ENCODE data around the gene GPER1.
A peak's percentile ranks its signal among the peaks of the same experiment; 100 is the strongest.
"Not testable (repeated sequence)": the region's sequence is repeated elsewhere in the genome, so short reads cannot be mapped to it uniquely, and the experiment has no call there.

The GPER1 gene

GRCh38 chr7:1070544-1071011, 17.3 kb upstream of the GPER1 start:
- DNase-seq = no peak

DNA sequence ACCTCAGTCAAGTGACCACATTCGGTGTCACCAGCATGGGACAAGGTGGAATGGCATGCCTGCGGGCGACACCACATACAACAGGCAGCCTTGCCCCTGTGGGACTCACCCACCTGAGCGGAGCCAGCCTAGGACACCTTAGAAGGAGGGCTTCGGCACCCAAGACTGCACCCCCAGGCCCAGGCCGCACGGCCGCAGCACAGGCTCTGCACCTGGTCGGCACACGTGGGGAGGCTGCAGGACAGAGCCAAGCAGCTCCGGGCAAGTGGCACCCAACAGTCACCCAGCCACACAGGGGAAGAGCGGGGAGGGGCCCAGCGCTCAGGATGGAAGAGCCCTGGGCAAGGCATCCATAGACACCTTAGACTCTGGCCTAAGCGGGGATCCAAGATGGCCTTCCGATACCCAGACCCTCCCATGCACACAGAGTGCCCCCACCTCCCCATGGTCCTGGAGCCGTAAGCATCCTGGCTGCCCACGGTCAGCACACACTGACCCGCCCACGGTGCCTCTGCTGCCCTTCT, 16.1 kb upstream of the GPER1 start:
- no peak for DNase-seq

DNA sequence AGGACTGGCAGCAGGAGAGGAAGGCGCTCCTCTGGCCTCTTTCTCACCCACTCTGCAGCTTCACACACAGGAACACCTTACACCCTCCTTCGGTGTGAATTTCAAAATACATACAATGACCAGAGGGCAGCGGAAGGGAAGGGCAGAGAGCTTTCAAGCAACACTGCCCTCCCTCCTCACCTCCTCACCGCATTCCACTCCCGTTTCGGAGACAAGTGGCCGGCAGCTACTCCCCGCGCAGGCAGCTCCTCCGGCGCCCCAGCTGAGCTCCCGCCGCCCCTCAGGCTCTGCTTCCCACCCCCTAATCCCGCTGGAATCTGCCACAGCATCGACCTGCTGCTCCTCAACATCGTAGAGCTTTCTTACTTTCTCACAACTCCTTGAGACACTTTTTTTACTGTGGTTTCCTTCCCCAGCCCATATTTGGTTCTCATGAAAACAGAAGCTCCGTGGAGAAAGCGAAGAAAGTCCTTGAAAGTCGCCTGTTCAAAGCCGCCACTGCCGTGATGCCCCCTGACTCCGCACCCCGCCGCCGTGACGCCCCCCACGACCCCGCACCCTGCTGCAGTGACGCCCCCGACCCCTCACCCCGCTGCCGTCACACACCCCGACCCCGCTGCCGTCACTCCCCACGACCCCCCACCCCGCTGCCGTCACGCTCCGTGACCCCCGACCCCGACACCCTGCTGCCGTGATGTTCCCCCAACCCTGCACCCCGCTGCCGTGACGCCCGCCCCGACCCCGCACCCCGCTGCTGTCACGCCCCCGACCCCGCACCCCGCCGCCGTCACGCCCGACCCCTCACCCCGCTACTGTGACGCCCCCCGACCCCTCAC, 14.6 kb upstream of the GPER1 start:
- no peak for DNase-seq

- DNase-seq = not testable (repeated sequence)
These were observed 13.9 kb upstream of the GPER1 start for GRCh38 chr7:1074018-1074417.

- no peak for DNase-seq
These were observed 13.1 kb upstream of the GPER1 start for GRCh38 chr7:1074593-1075431.

DNA sequence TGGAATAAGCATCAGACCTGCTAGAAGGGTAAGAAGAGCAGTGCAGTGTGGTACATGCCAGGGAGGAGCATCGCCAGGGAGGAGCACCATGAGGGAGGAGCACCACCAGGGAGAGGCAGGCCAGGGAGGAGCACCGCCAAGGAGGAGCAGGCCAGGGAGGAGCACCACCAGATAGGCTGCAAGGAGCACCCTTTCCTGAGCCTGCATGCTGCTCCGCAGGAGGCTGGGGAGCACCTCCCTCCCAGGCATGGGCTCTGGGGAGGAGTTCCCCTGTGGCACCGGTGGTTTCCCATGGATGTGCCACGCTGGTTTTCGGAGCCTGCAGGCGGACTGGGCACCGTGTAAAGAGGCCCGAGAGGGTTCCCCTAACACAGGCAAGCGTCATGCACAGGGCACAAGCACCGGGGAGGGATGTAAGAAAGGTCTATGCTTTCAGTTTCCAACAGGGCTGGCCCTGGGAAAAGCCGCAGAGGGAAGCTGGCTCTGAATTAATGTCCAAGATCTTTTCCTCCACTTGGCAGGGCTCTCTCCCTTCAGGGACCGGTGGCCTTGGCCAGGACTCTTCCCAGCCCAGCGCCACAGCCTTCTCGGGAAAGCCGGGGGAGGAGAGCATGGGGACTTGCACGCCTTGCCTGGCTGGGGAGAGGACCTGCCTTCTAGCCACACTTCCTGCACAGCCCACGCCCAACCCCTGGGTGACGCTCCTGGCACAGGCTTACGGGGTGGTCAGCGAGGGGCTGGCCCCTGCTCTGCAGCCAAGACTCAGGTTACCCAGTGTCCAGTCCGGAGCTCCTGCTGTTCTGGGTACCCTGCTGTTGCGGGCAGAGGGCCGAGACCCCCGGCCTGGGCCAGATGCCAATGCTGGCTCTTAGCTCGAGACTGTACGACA, 11.5 kb upstream of the GPER1 start:
- DNase-seq = peak in 1 of 2 donors; percentile 24

DNA sequence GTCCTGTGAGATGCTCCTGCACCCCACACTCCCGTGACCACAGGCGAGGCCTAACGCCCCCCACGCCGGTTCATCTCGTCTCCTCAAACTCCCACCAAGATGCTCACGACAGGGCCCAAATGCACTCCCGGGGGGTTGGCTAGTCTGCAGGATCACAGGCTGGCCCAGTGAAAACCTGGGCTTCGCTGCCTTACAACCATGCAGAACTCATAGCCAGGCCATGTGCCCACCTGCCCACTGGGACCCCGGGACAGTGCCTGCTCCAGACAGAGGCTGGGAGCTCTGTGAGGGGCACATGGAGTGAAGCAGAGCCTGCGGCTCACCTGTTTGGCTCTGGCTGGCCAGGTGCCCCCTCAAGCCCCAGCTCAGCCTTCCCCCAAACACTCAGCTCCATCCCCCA, 9.4 kb upstream of the GPER1 start:
- no peak for DNase-seq

GRCh38 chr7:1078985-1079384, 8.9 kb upstream of the GPER1 start:
- DNase-seq = no peak

GRCh38 chr7:1079546-1079945, 8.4 kb upstream of the GPER1 start:
- no peak for DNase-seq

DNA sequence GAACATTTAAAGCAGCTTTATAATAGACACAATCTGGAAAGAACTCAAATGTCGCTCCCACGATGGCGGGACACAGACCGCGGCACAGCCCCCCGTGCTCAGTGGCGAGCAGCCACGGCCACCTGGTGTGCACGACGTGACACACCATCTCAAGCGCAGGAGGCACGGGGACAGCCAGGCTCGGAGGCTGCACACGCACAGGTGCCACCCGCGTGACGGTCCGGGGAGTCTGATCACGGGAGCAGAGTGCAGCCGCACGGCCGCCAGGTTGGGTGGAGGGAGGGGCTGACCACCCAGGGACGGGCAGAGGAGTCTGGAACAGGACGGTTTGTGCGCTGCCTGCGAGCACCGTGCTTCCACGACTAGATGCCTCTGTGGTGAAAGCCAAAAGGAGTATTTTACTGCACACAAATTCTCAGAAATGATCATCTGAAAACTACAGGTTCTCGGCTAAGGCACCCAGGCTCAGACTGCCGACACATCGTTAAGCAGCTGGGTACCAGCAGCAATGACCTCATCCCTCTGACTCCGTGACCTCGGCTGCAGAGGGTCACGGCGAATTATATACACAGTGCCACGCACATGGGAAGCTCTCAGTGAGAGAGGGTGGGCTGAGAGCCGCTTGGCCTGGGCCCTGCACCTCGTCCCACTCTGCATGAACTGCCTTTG, 7.5 kb upstream of the GPER1 start:
- no peak for DNase-seq

- no peak for DNase-seq
These were observed 7.0 kb upstream of the GPER1 start for GRCh38 chr7:1080921-1081255.

DNA sequence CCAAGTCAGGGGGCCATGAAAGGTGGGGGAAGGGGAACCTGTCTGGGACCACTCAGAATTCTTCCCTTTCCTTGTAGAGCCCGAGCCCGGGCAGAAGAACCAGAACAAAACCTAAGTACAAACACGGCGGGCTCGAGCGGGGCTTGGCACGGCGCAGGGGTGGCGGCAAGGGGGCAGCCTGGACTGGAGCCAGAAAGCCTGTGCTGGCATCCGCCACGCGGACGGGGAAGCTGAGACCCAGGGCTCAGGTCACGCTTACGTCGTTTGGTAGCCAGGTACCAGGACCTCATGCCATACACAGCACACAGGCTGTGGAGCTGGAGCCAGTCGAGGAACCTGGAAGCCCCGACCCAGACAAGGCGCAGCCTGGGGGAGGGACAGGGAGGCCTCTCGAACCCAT, 6.6 kb upstream of the GPER1 start:
- DNase-seq = no peak

- no peak for DNase-seq
These were observed 5.9 kb upstream of the GPER1 start for GRCh38 chr7:1081931-1082401.

- no peak for DNase-seq
These were observed 3.9 kb upstream of the GPER1 start for GRCh38 chr7:1083729-1084657.

DNA sequence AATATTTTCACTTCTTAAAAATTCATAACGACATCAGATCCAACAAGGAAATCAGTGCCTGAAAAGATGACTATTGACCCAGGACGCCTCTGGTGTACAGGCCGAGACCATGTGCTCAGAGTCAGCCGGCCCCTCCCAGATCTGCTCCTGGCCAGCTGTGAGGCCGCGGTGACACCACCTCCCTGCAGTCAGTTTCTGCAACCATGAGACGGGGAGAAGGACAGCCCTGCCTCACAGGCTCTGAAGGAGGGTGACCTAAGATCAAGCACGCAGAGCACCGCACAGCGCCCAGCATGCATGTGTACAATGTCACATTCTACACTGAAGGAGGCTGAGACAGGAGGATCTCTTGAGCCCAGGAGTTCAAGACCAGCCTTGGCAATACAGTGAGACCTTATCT, 2.6 kb upstream of the GPER1 start:
- DNase-seq = no peak

- no peak for DNase-seq
These were observed 1.9 kb upstream of the GPER1 start for GRCh38 chr7:1085910-1086421.

- DNase-seq = peak in 1 of 2 donors; percentile 50
These were observed 1.1 kb upstream of the GPER1 start for GRCh38 chr7:1086588-1087464.

DNA sequence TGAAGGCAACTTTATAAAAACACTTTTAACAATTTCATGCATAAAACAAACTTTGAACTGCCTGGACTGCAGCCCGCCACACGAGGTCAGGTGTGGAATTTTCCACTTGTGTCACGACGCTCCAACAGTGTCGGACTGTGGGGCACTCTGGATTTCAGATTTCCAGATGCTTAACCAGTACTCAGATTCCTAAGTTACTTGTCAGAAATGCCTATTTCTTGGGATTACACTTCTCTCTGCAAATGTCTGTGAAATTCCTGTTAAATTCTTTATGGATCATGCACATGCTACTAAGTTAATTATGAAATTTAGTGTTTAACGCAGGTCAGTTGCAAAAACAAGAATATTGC, 473 bp upstream of the GPER1 start:
- DNase-seq = no peak

DNA sequence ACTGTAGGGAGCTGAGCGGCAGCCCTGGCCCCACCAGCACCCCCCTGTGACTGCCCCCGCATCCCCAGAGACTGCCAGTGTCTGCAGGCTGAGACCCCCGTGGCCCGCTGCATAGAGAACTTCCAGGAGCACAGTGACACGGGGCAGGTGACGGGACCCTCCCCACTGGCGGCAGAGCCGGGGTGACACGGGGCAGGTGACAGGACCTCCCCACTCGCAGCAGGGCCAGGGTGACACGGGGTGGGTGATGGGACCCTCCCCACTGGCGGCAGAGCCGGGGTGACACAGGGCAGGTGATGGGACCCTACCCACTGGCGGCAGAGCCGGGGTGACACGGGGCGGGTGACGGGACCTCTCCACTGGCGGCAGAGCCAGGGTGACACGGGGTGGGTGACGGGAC, 2.3 kb downstream of the GPER1 start:
- no peak for DNase-seq
